AG08395 (cell line): Measurements from ENCODE around the gene CDH11.

Experiments used
- DNase-seq: peaks from one replicate; pipeline ENCODE4 v3.0.0; 2012; ENCODE audit warnings: mixed read lengths, low spot score

The CDH11 gene

GRCh38 chr16:65070831-65071432, 50.9 kb downstream of the CDH11 start:
- DNase-seq = peak; percentile 95

- DNase-seq = no peak
These were observed 52.1 kb downstream of the CDH11 start for GRCh38 chr16:65069766-65070165.

- peak; percentile 52 for DNase-seq
These were observed 52.8 kb downstream of the CDH11 start for GRCh38 chr16:65069065-65069464.

- DNase-seq = peak; percentile 69
These were observed 53.6 kb downstream of the CDH11 start for GRCh38 chr16:65068151-65068740.

GRCh38 chr16:65066651-65067050, 55.2 kb downstream of the CDH11 start:
- no peak for DNase-seq

- DNase-seq = no peak
These were observed 56.8 kb downstream of the CDH11 start for GRCh38 chr16:65065031-65065430.

GRCh38 chr16:65064131-65064530, 57.7 kb downstream of the CDH11 start:
- no peak for DNase-seq

GRCh38 chr16:65062736-65063583, 58.9 kb downstream of the CDH11 start:
- no peak for DNase-seq

GRCh38 chr16:65061935-65062518, 59.8 kb downstream of the CDH11 start:
- DNase-seq = no peak

GRCh38 chr16:65061263-65061662, 60.6 kb downstream of the CDH11 start:
- no peak for DNase-seq

- no peak for DNase-seq
These were observed 62.4 kb downstream of the CDH11 start for GRCh38 chr16:65059406-65059980.

- DNase-seq = no peak
These were observed 64.7 kb downstream of the CDH11 start for GRCh38 chr16:65057184-65057583.

GRCh38 chr16:65054457-65054856, 67.4 kb downstream of the CDH11 start:
- no peak for DNase-seq

GRCh38 chr16:65049679-65050078, 72.2 kb downstream of the CDH11 start:
- DNase-seq = no peak

- DNase-seq = no peak
These were observed 75.9 kb downstream of the CDH11 start for GRCh38 chr16:65045961-65046360.

GRCh38 chr16:65044873-65045272, 77.0 kb downstream of the CDH11 start:
- DNase-seq = peak; percentile 50

GRCh38 chr16:65044026-65044425, 77.8 kb downstream of the CDH11 start:
- DNase-seq = no peak

- DNase-seq = no peak
These were observed 79.2 kb downstream of the CDH11 start for GRCh38 chr16:65042438-65043365.

- no peak for DNase-seq
These were observed 80.2 kb downstream of the CDH11 start for GRCh38 chr16:65041667-65042066.

GRCh38 chr16:65038100-65038499, 83.8 kb downstream of the CDH11 start:
- no peak for DNase-seq

- DNase-seq = no peak
These were observed 84.3 kb downstream of the CDH11 start for GRCh38 chr16:65037556-65037955.
